ENCODE data around the gene LTV1. TPM values are rescaled to one million over a fixed set of nuclear protein-coding genes. Genes with fewer than 3 reads are reported as not detected.

The LTV1 gene
- total and polyA plus RNA-seq, 2 of the 8 experiments (the other 6 are each of a cell fraction or from before 2014, with no cell fraction given), result 8.0 to 46.9 TPM

- Histone ChIP-seq H3K4me1 (replicated peaks in 1 of 4; ENCODE audit: control insufficient read depth in 3 of 4, insufficient read depth in 4 of 4, low read length in 3 of 4) (no peaks in the 10 kb centered on the region), H3K4me2 (ENCODE audit: insufficient read depth in 1 of 2, low read depth in 2 of 2, low read length in 2 of 2) (no peak within 1 kb of the TSS), H2BK15ac (ENCODE audit: low read length) (no peak within 1 kb of the TSS), H3K4me3 (ENCODE audit: extremely low read depth in 1 of 4, insufficient read depth in 2 of 4, low read depth in 3 of 4, low read length in 4 of 4) (no peak within 1 kb of the TSS), H3K9ac (replicated peaks in 1 of 4; ENCODE audit: extremely low read depth in 1 of 4, low read depth in 3 of 4, low read length in 3 of 4) (no peak within 1 kb of the TSS), H2AFZ (ENCODE audit: low read length) (no peak within 1 kb of the TSS), H3K14ac (ENCODE audit: insufficient read length) (no peak within 1 kb of the TSS), H3K9me3 (ENCODE audit: insufficient read depth in 2 of 2, low read depth in 1 of 2, low read length in 1 of 2) (no peaks in the 10 kb centered on the region; a peak in 1 of 4 replicates), H2AK5ac (ENCODE audit: low read depth, low read length) (no peak within 1 kb of the TSS), H2BK20ac (ENCODE audit: low read length) (no peak within 1 kb of the TSS), H3K79me1 (ENCODE audit: low read depth, low read length) (no peaks in the 10 kb centered on the region), H4K20me1 (replicated peaks in 1 of 2; ENCODE audit: control insufficient read depth in 1 of 2, insufficient read depth in 2 of 2, low read length in 2 of 2) (no peaks in the 10 kb centered on the region), H2BK12ac (ENCODE audit: low read depth, low read length) (no peak within 1 kb of the TSS), H2BK120ac (replicated peaks; ENCODE audit: low read depth, low read length) (no peak within 1 kb of the TSS), H4K91ac (replicated peaks; ENCODE audit: insufficient read length, low read length) (no peak within 1 kb of the TSS), H3K27ac (ENCODE audit: low read depth, low read length) (no peak within 1 kb of the TSS), H4K8ac (ENCODE audit: extremely low read depth, insufficient read depth, low read length) (no peak within 1 kb of the TSS), H3K4ac (replicated peaks; ENCODE audit: insufficient read length, low read depth, low read length) (no peak within 1 kb of the TSS), H3K56ac (replicated peaks; ENCODE audit: insufficient read length, low read depth, low read length) (no peak within 1 kb of the TSS), H3K27me3 (replicated peaks in 1 of 4; ENCODE audit: control insufficient read depth in 3 of 4, extremely low read depth in 1 of 4, insufficient read depth in 3 of 4, low read length in 3 of 4) (no peaks in the 10 kb centered on the region), H3K23ac (ENCODE audit: insufficient read length) (no peak within 1 kb of the TSS), H3K79me2 (ENCODE audit: control insufficient read depth in 1 of 2, insufficient read depth in 2 of 2, low read length in 2 of 2) (no peaks in the 10 kb centered on the region), H3K23me2 (ENCODE audit: low read depth, low read length) (no peaks in the 10 kb centered on the region), H4K5ac (ENCODE audit: insufficient read length, low read depth, low read length) (no peak within 1 kb of the TSS), H3K18ac (ENCODE audit: extremely low read depth, low read length) (no peak within 1 kb of the TSS), H3K36me3 (ENCODE audit: control insufficient read depth in 2 of 4, insufficient read depth in 4 of 4, low read length in 3 of 4) (peaks cover 0 to 62% (median 22%) of the 10 kb centered on the region in 4 experiments; a peak in 7 of 8 replicates), H2BK5ac (ENCODE audit: low read depth, low read length) (no peak within 1 kb of the TSS)
- WGBS, 2 experiments (ENCODE audit: extremely low coverage in 1 of 2, insufficient coverage in 1 of 2, insufficient read length in 1 of 2, insufficient replicate concordance in 2 of 2, low coverage in 1 of 2, low lambda C conversion rate in 2 of 2, missing lambda C conversion rate in 1 of 2), result 96% methylated on average over 1 of the region's 1 CpG; no CpG with 5 or more reads in 1 of the 2 experiments
- no peak for FAIRE-seq
- ChIA-PET CTCF (ENCODE audit: partially characterized antibody) (interaction anchor here (0.6 to 2.3 kb wide), 4 partner anchors 76 to 334 kb away, joined by 3 to 5 read pairs (median 3); no protein-coding TSS in a partner anchor), POLR2A (ENCODE audit: partially characterized antibody) (interaction anchor here (0.7 to 4.8 kb wide), 3 partner anchors 10 to 319 kb away, joined by 3 to 20 read pairs (median 3); partner anchors contain the start of gene LTV1)
- no peak for DNase-seq (ENCODE audit: low read depth in 1 of 2, low spot score in 2 of 2)
- no peak for TF ChIP-seq POLR2A (IDR thresholded peaks at IDR 0.05; ENCODE audit: control extremely low read depth in 1 of 2, low read depth in 2 of 2, low read length in 2 of 2)
- no peak for TF ChIP-seq KDM5A (IDR thresholded peaks at IDR 0.05; ENCODE audit: low read length)
- TF ChIP-seq KDM1A (IDR thresholded peaks at IDR 0.05; ENCODE audit: borderline replicate concordance, low read length), result no peak
- TF ChIP-seq EGR1 (IDR thresholded peaks at IDR 0.05; ENCODE audit: borderline replicate concordance, low read depth, low read length), result no peak
- TF ChIP-seq RBBP5 (IDR thresholded peaks at IDR 0.05; ENCODE audit: borderline replicate concordance, low read depth, low read length), result no peak
Measured at GRCh38 chr6:143864234-143864633, 21.1 kb downstream of the LTV1 start, which contains the start of gene ZC2HC1B. Gene ZC2HC1B, plus strand, starts transcription at chr6:143864474. Its CDS starts 66 bp downstream, at chr6:143864540.

All from H1 (cell line).